Activated CD8-positive, alpha-beta memory T cell treated with anti-CD3 and anti-CD28 coated beads, Interleukin-2, amount 50 U/mL, for 24 hours (primary cell): ENCODE results near the gene CDH4.

Experiments
- DNase-seq: peaks from one replicate; pipeline ENCODE4 v3.0.0-alpha.2; 2020; ENCODE audit errors: extremely low read depth

CDH4 gene

GRCh38 chr20:61560361-61560853 is 308.3 kb downstream of the CDH4 start:
- no peak for DNase-seq

DNA sequence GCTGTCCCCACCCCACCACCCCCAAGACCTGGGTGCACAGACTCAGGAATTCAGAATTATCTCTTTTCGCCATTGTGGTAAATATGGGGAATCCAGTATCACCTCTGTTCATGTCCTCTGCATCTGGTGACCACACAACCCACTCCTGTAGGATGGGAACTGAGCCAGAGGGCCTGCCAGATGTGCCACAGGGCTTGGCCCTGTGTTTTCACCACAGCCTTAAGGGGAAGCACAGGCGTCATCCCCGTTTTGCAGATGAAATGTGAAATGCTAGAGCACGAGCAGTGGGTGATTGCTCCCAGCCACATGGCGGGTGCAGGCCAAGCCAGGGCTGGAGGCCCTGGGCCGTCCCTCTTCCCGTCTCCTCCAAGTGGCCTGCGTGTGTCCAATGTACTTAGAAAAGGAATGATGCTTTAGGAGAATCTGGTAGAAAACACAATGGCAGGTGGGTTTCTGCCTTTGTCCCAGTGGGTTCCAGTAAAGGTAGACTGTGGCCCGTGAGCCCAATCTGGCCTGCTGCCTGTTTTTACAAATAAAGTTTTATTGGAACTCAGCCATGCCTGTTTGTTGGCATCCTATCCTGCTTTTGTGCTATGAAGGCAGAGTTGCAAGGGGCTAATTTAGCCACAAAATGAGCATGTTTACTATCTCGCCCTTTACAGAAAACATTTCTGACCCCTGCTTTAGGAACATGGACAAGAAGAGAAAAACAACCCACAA is 309.2 kb downstream of the CDH4 start:
- DNase-seq: no peak

DNA sequence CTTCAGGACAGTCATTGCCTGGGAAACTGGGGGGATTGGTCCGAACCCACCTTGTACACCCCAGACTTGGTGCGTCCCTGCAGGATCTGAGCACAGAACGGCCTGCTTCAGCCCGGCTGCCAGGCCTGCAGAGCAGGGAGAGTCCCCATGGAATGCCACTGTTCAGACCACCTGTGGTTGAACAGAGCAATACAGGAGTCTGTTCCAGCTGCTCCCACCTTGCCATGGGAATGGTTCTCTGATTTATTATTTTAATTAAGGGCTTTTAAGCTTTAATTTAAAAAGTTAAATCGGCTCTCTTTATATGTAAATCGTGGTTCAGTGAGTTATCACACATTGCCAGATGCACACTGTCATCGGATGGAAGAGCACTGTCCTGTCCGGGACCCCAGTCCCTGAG is 310.4 kb downstream of the CDH4 start:
- no peak for DNase-seq

GRCh38 chr20:61562897-61563504 is 310.9 kb downstream of the CDH4 start:
- DNase-seq: no peak

GRCh38 chr20:61564628-61565027 is 312.6 kb downstream of the CDH4 start:
- no peak for DNase-seq

DNA sequence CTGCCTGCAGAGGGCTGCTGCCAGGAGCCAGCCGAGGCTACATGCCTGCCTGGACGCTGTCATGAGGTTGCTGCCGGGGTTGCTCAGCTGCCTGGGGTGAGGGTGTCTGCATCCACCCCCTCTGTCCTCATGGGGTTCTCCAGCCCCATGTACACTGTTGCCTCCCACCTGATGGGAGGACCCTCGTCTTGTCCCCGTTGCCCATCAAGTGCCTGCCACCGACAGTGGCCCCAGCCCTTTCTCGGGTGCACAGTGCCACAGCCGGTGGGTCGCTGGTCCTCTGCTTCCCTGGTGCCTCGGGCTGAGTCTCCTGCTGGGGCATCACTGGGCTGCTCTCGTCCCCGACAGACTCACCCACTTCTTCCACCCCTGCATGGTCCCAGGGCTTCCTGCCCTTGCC is 313.7 kb downstream of the CDH4 start:
- no peak for DNase-seq

- no peak for DNase-seq
Observed at GRCh38 chr20:61566691-61567090, 314.6 kb downstream of the CDH4 start.

DNA sequence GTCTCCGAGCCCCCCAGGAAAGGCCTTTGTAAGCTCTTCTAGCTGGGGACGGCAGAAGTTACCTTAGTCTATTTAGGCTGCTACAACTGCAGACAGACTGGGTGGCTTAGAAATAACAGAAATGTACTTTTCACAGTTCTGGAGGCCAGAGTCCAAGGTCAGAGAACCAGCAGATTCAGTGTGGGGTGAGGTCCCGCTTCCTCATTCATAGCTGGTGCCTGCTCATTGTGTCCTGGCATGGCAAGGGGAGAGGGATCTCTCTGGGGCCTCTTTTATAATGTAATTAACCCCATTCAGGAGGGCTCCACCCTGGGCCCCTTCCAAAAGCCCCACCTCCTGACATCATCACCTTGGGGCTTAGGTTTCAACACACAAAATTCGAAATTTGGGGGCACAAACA is 315.1 kb downstream of the CDH4 start:
- no peak for DNase-seq

DNA sequence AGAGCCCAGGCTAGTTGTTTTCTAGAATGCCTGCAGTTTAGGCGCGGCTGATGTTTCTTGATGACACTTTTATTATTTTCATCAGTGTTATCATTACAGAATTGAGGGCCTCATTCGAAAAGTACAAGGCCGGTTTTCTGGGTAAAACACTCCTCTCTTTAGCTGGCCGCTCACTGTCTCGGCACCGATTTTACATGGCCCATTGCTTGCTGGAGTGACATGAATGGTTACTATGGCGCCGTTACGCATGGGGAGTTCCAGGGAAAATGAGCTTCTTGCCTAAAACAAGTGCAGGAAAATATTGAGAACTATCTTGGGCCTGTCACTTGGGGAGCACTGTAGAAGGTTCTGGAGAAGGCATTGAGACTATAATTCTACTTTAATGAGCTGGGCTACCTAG is 317.8 kb downstream of the CDH4 start:
- DNase-seq: no peak

DNA sequence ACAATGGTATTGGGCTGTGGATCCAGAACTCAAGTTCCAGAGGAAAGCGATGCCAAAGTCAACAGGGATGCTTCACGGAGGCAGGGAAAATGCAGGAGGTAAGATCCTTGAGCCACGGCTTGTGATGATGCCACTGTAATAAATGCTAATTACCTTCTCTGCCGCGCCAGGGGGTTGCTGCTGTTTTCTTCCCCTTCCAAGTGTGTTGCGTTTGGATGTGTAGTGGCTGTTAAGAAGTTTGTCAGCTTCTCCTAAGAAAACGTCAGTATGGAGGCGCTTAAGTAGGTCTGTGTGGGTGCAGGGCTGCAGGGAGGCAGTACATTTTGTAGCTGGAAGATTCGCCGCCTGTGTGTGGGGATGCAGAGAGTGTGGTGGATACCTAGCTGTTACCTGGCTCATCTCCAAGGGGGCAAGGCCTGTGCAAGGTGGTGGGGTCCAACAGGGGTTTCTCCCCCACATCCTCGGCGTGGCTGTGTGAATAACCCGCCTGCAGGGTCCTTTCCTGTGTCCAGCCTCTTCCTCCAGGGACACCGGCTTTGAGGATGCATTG is 318.7 kb downstream of the CDH4 start:
- DNase-seq: no peak

DNA sequence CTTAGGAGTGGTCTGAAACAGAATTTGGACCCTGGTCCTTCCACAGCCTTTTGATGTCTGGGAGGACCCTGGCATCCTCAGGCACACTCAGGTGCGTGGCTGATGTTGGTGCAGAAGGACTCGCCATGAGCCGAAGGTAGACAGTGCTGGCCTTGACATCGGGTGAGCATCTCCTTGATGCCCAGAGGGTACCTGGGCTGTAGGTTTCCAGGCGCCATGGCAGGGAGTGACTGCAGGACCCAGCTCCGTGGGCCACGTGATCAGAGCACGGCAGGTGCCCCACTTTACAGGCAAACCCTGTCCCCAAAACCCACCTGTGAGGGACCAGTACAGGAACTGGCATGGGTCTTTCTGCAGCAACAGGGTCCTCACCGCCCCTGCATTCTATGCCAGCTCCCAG is 319.2 kb downstream of the CDH4 start:
- DNase-seq: no peak

- DNase-seq: no peak
Observed at GRCh38 chr20:61571916-61572711, 320.1 kb downstream of the CDH4 start.

GRCh38 chr20:61572789-61573188 is 320.7 kb downstream of the CDH4 start:
- DNase-seq: no peak

GRCh38 chr20:61573415-61574305 is 321.6 kb downstream of the CDH4 start:
- DNase-seq: no peak

- no peak for DNase-seq
Observed at GRCh38 chr20:61575151-61575937, 323.3 kb downstream of the CDH4 start.

- DNase-seq: no peak
Observed at GRCh38 chr20:61576372-61576771, 324.3 kb downstream of the CDH4 start.

DNA sequence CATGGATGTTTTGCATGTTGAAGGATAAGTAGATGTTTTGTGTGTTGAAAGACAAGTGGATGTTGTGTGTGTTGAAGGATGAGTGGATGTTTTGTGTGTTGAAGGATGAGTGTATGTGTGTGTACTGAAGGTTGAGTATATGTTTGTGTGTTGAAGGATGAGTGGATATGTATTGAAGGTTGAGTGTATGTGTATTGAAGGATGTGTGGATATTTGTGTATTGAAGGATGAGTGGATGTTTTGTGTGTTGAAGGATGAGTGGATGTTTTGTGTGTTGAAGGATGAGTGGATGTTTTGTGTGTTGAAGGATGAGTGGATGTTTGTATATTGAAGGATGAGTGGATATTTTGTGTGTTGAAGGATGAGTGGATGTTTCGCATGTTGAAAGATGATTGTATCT is 325.0 kb downstream of the CDH4 start:
- DNase-seq: no peak

GRCh38 chr20:61579908-61580307 is 327.8 kb downstream of the CDH4 start:
- no peak for DNase-seq

DNA sequence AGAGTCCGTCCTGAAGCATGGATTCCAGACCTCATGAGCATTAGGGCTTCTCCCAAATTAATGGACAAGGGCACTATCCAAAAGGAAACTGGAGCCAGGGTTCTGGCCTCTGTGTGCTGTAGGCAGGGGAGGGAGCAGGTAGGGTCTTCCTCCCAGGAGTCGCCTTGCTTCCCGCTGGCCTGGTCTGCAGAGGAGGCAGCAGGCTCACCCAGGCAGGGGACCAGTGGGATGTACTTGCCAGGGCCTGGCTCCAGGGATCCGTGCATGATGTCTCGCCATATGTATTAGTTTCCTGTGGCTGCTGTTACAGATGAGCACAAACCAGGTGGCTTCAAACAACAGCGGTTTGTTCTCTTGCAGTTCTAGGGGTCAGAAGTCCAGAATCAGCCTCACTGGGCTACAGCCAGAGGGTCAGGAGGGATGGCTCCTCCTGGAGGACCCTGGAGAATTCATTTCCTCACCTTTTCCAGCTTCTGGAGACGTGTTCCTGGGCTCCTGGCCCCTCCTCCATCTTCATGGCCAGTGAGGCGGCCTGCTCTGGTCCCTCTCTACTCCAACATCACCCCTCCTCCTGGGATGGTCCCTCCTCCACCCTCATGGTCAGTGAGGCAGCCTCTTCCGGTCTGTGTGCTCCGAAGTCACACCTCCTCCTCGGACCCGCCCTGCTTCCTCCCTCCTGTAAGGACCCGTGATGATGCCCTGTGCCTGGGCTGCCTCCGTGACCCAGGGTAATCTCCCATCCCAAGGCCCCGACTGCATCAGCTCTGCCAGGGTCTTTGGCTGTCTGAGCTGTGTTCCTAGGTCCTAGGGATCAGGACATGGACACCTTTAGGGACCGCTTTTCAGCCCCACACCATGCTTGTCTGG is 329.1 kb downstream of the CDH4 start:
- DNase-seq: no peak

DNA sequence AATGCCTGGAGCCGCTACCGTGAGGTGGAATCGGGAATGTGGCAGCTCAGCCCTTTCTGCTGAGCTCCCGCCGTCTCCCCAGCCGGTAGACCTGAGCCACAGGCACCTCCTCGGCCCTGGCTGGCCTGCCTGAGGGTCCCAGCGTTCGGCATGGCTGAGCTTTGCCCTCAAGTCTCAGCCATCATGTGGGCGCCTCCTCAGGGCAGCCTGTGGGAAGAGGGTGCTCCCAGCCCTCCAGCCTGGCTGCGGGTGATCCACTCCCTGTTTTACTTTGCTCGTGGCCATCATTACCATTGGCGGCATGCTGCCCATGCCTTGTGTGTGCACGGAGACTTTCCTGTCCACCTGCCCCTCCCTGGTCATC is 329.7 kb downstream of the CDH4 start:
- DNase-seq: no peak
